LNCAP (cell line): ENCODE measurements around the gene PLA2G5.

Source experiments
- CTCF ChIP-seq: fragments of 450-650 bp; IDR thresholded peaks from 2 replicates; pipeline ENCODE4 v1.5.1; 2017; ENCODE audit warnings: mild to moderate bottlenecking

Gene PLA2G5

GRCh38 chr1:20059847-20060246, 10.1 kb upstream of the PLA2G5 start:
- TF ChIP-seq CTCF, result no peak

DNA sequence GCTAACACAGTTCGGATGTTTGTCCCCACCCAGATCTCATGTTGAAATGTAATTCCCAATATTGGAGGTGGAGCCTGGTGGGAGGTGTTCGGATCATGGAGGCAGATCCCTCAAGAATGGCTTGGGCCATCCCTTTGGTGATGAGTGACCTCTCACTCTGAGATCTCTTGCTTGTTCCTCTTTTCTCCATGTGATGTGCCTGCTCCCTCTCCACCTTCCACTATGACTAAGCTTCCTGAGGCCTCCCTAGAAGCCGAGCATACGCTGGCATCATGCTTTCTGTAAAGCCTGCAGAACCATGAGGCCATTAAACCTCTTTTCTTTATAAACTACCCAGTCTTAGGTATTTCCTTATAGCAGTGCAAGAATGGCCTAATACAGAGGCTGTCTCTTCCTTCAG, 8.1 kb upstream of the PLA2G5 start:
- TF ChIP-seq CTCF, result no peak

DNA sequence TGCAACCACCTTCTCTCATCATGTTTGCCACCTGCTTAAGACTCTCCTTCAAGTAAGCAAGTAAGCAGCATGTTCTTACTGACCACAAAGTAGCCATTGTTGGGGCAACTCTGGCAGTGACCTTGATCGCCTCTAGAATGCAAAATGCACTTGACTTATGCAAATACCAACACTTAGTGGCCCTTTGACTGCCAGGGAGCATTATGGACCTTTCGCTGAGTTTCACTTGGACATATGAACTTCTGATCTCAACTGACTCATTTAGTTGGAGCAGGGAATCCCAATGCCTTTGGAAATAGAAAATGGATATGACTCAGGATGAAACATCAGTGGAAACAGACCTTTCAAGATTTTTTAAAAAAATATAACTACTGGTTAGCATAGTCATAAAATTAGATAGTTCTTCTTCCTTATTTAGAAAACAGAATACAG, 6.1 kb upstream of the PLA2G5 start:
- TF ChIP-seq CTCF, result no peak

- TF ChIP-seq CTCF, result no peak
Observed at GRCh38 chr1:20068722-20069121, 1.3 kb upstream of the PLA2G5 start.

DNA sequence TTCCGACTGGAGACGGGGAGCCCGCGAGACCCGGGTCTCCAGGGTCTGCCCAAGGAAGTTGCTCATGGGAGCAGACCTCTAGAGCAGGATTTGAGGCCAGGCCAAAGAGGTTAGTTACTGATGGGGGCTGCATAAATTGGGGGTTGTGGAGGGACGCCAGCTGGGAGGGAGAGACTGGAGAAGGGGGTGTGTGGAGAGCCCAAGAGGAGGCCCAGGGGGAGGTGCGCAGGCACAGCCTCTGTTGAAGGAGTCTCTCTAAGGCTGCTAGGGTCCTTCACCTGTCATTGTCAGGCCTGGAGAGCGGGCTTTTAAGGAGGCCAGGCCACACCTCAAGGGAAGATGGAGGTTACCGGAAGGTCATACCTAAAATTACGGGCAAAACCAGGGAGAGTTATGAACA, 363 bp downstream of the PLA2G5 start:
- TF ChIP-seq CTCF, result no peak

GRCh38 chr1:20071416-20071815, 1.4 kb downstream of the PLA2G5 start:
- TF ChIP-seq CTCF, result no peak

DNA sequence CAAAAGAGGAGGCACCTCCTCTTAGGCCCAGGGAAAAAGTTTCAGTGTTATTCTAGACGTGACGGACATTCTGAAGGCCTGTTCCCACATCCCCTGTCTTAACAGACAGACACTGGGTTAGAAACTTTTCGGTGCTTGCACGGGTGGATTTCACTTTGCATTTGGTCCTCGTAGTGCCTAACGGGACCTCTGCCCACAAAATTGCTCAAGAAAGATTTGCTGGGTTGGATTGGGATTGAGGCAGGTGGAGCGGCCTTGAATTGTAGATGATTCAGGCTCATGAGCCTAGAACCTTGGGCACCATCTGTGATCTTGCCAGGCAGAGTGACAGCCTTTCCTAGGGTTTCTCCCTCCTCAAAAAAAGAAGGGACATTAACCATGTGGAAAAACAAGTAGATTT, 2.8 kb downstream of the PLA2G5 start:
- no peak for TF ChIP-seq CTCF

DNA sequence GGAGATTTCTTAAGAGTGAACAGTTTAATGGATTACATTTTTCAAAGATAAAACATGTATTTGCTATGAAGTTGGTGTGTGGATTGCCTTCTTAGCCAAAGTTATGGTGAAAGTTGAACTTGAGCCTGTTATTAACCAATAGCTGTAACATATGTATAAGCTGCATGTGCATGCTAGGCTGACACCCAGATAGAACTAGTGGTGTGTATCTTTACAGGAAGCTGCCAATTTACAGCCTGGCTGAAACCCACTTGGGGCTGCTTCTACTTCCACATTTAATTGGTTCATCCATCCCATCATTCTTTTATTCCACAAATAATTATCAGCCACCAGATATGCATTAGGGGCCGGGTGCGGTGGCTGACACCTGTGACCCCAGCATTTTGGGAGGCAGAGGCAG, 3.3 kb downstream of the PLA2G5 start:
- TF ChIP-seq CTCF, result no peak
